ENCODE measurements around the gene GALC. TPM values are rescaled to one million over a fixed set of nuclear protein-coding genes. Genes with fewer than 3 reads are reported as not detected.

The GALC gene
- total RNA-seq, 1 experiment from 2014 or later: 0.18 TPM

DNA sequence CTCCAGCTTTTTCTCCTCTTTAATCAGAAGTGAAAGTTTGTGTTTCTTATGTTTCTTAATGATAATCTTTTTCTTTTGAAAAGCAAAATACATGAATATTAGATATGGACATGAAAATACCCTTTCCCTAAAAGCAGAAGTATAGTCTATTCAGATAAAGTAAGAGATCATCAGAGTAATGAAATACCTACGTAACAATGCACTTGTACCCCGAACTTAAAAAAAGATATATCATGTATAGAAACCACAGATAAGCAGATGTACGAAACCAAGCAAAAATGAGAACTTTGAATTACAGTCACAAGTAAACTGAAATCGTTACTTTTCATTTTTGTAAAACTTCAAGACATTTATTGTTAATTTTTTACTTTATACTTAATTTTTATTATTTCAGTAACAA lies 10.4 kb upstream of the GALC start:
- H4K20me1 ChIP-seq (ENCODE audit: low read length): no peaks in the 10 kb centered on the region
- H3K27me3 ChIP-seq (ENCODE audit: low read length): no peaks in the 10 kb centered on the region
- no peaks in the 10 kb centered on the region for H3K36me3 ChIP-seq (ENCODE audit: low read depth, low read length)
- no peak for ATAC-seq
- H3K4me2 ChIP-seq (ENCODE audit: low read length): no peak overlapping the region
- CTCF ChIA-PET: no interaction called here
- POLR2A ChIA-PET (ENCODE audit: unreplicated experiment): no interaction called here
- no peak overlapping the region for H3K4me3 ChIP-seq (ENCODE audit: low read length)
- DNase-seq: no peak
- BruUV-seq (replicated peaks): no TSS peak
- no peaks in the 10 kb centered on the region for H3K9me2 ChIP-seq (replicated peaks; ENCODE audit: low read length)
- no peaks in the 10 kb centered on the region for H3K79me2 ChIP-seq (ENCODE audit: low read length)
- H3K4me1 ChIP-seq (ENCODE audit: insufficient read depth, low read length): no peaks in the 10 kb centered on the region
- no peaks in the 10 kb centered on the region for H3F3A ChIP-seq (ENCODE audit: low read length, unreplicated experiment)
- H3K9me3 ChIP-seq (ENCODE audit: low read length): no peaks in the 10 kb centered on the region
- intact Hi-C loops (cut with micrococcal nuclease): no loop called here
- TF ChIP-seq, protein P1, sequence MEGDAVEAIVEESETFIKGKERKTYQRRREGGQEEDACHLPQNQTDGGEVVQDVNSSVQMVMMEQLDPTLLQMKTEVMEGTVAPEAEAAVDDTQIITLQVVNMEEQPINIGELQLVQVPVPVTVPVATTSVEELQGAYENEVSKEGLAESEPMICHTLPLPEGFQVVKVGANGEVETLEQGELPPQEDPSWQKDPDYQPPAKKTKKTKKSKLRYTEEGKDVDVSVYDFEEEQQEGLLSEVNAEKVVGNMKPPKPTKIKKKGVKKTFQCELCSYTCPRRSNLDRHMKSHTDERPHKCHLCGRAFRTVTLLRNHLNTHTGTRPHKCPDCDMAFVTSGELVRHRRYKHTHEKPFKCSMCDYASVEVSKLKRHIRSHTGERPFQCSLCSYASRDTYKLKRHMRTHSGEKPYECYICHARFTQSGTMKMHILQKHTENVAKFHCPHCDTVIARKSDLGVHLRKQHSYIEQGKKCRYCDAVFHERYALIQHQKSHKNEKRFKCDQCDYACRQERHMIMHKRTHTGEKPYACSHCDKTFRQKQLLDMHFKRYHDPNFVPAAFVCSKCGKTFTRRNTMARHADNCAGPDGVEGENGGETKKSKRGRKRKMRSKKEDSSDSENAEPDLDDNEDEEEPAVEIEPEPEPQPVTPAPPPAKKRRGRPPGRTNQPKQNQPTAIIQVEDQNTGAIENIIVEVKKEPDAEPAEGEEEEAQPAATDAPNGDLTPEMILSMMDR (conservative IDR thresholded peaks at IDR 0.05; ENCODE audit: low read depth, low read length): no peak
- TF ChIP-seq EZH2 (IDR thresholded peaks at IDR 0.05; ENCODE audit: low read length, unreplicated experiment): no peak
- TF ChIP-seq EZH2phosphoT487 (IDR thresholded peaks at IDR 0.05; ENCODE audit: borderline replicate concordance, low read length): no peak
- H3K9ac ChIP-seq (ENCODE audit: low read length): no peak overlapping the region
- no peak overlapping the region for H3K27ac ChIP-seq (ENCODE audit: low read length)
- no peak overlapping the region for H2AFZ ChIP-seq (ENCODE audit: low read length)

DNA sequence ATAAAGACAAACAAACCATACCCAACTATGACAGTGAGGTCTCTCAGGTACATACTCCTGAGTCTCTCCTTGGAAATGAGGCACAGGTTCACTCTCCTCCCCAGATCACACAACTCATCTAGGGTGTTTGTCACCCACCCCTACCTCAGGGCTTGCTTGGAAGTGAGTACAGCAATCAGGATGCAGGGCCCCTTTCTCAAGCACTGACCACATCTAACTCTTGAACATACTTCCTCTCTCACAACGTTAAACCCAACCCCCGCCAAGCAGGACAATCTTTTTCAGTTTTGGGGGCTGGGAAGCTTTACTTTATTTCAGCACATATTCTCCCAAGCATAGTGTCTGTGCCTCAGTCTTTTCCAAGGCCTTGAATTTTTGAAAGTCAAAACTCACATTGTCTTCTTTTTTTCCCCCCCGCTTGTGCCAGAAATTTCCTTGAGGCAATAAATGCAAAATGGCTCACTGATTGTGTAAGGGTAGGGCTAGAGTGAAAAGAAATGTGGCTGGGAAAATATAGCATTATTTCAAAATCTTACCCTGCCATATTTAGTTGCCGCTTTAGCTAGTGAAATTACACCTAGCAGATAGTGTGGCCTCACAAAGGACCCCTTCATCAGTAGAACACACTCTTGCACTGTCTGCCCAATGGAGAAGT lies 9.6 kb upstream of the GALC start:
- ATAC-seq (no peak), DNase-seq (no peak)
- H3K27ac ChIP-seq (ENCODE audit: low read length): no peak overlapping the region
- TF ChIP-seq EZH2phosphoT487 (IDR thresholded peaks at IDR 0.05; ENCODE audit: borderline replicate concordance, low read length) (no peak), EZH2 (IDR thresholded peaks at IDR 0.05; ENCODE audit: low read length, unreplicated experiment) (no peak)
- TF ChIP-seq, protein P1 (conservative IDR thresholded peaks at IDR 0.05; ENCODE audit: low read depth, low read length): no peak
- no peak overlapping the region for H2AFZ ChIP-seq (ENCODE audit: low read length)
- BruUV-seq (replicated peaks): no TSS peak
- H3K9ac ChIP-seq (ENCODE audit: low read length): no peak overlapping the region
- H3K4me1 ChIP-seq (ENCODE audit: insufficient read depth, low read length): no peaks in the 10 kb centered on the region
- H3K79me2 ChIP-seq (ENCODE audit: low read length): no peaks in the 10 kb centered on the region
- H3F3A ChIP-seq (ENCODE audit: low read length, unreplicated experiment): no peaks in the 10 kb centered on the region
- POLR2A ChIA-PET (ENCODE audit: unreplicated experiment): no interaction called here
- H4K20me1 ChIP-seq (ENCODE audit: low read length): no peaks in the 10 kb centered on the region
- H3K9me3 ChIP-seq (ENCODE audit: low read length): no peaks in the 10 kb centered on the region
- H3K36me3 ChIP-seq (ENCODE audit: low read depth, low read length): no peaks in the 10 kb centered on the region
- no peaks in the 10 kb centered on the region for H3K9me2 ChIP-seq (replicated peaks; ENCODE audit: low read length)
- intact Hi-C loops (cut with micrococcal nuclease): no loop called here
- CTCF ChIA-PET: no interaction called here
- H3K4me3 ChIP-seq (ENCODE audit: low read length): no peak overlapping the region
- no peak overlapping the region for H3K4me2 ChIP-seq (ENCODE audit: low read length)
- no peaks in the 10 kb centered on the region for H3K27me3 ChIP-seq (ENCODE audit: low read length)

DNA sequence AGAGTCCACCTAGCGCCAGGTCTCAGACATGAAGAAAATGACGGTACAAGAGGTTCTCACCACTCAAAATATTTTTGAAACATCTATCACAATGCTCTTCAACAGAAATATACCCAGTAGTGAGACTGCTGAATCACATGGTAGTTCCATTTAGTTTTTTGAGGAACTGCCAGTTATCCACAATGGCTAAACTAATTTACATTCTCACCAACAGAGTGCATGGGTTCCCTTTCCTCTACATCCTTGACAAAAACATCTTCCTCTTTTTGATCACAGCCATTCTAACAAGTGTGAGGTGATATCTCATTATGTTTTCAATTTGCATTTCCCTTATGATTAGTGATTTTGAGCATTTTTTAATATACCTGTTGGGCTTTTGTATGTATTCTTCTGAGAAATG lies 6.3 kb upstream of the GALC start:
- Histone ChIP-seq H3K4me1 (ENCODE audit: insufficient read depth, low read length) (no peaks in the 10 kb centered on the region), H3K4me3 (ENCODE audit: low read length) (no peak overlapping the region), H3K4me2 (ENCODE audit: low read length) (no peak overlapping the region), H3F3A (ENCODE audit: low read length, unreplicated experiment) (no peaks in the 10 kb centered on the region), H2AFZ (ENCODE audit: low read length) (no peak overlapping the region), H3K27ac (ENCODE audit: low read length) (no peak overlapping the region), H3K9ac (ENCODE audit: low read length) (no peak overlapping the region), H3K9me3 (ENCODE audit: low read length) (no peaks in the 10 kb centered on the region), H3K36me3 (ENCODE audit: low read depth, low read length) (no peaks in the 10 kb centered on the region), H3K79me2 (ENCODE audit: low read length) (no peaks in the 10 kb centered on the region), H3K9me2 (replicated peaks; ENCODE audit: low read length) (no peaks in the 10 kb centered on the region), H3K27me3 (ENCODE audit: low read length) (no peaks in the 10 kb centered on the region), H4K20me1 (ENCODE audit: low read length) (no peaks in the 10 kb centered on the region)
- no TSS peak for BruUV-seq (replicated peaks)
- intact Hi-C loops (cut with micrococcal nuclease): no loop called here
- TF ChIP-seq, protein P1 (conservative IDR thresholded peaks at IDR 0.05; ENCODE audit: low read depth, low read length): no peak
- TF ChIP-seq EZH2 (IDR thresholded peaks at IDR 0.05; ENCODE audit: low read length, unreplicated experiment): no peak
- TF ChIP-seq EZH2phosphoT487 (IDR thresholded peaks at IDR 0.05; ENCODE audit: borderline replicate concordance, low read length): no peak
- ATAC-seq (no peak), DNase-seq (no peak)
- ChIA-PET CTCF (no interaction called here), POLR2A (ENCODE audit: unreplicated experiment) (no interaction called here)

All from PC-3 (cell line).